OCI-LY7 (cell line): ENCODE results near the gene STIM1. TPM values are rescaled to one million over a fixed set of nuclear protein-coding genes. Genes with fewer than 3 reads are reported as not detected.
A peak's percentile ranks its signal among the peaks of the same experiment; 100 is the strongest.

Experiments used
- BruUV-seq: library from RNA; stranded (reverse); fragments of 400-500 nt; replicated peaks from 2 replicates; lab custom pipeline; 2021; lab: Mats Ljungman, UMichigan
- CTCF ChIA-PET: fragments of 300-600 bp; sonication (Branson Sonifier 250); formaldehyde crosslinking; loops from one replicate; lab custom pipeline; 2022; ENCODE audit warnings: antibody characterized with exemption; ENCODE audit not compliant: unreplicated experiment; lab: Charles Lee
- POLR2A ChIA-PET: fragments of 300-600 bp; sonication (Branson Sonifier 250); formaldehyde crosslinking; loops from one replicate; lab custom pipeline; 2022; ENCODE audit warnings: antibody characterized with exemption; lab: Charles Lee
- DNase-seq: peaks from one replicate; pipeline ENCODE4 v3.0.0-alpha.2; 2015; ENCODE audit warnings: low spot score
- H2AFZ ChIP-seq: fragments of 200-600 bp; sonication (generic), shearing (Covaris generic); 2 replicates; pipeline ENCODE4 v1.6.1; 2014; ENCODE audit warnings: mild to moderate bottlenecking, antibody characterized with exemption, low read length, moderate library complexity
- H3K27ac ChIP-seq: fragments of 200-600 bp; sonication (generic); 2 replicates; pipeline ENCODE4 v1.5.1; 2014; ENCODE audit warnings: mixed run types, low read depth, mild to moderate bottlenecking, moderate library complexity, low read length, inconsistent platforms; ENCODE audit not compliant: poor library complexity, severe bottlenecking
- H3K36me3 ChIP-seq: fragments of 200-600 bp; sonication (generic); 2 replicates; pipeline ENCODE4 v1.6.1; 2014; ENCODE audit warnings: mild to moderate bottlenecking, antibody characterized with exemption, low read length, moderate library complexity, mixed read lengths; ENCODE audit not compliant: insufficient read depth
- H3K4me1 ChIP-seq: fragments of 200-600 bp; sonication (generic); 2 replicates; pipeline ENCODE4 v1.5.1; 2014; ENCODE audit warnings: mild to moderate bottlenecking, low read length; ENCODE audit not compliant: insufficient read depth, poor library complexity, severe bottlenecking
- H3K4me2 ChIP-seq: fragments of 200-600 bp; sonication (generic); 2 replicates; pipeline ENCODE4 v1.6.1; 2014; ENCODE audit warnings: mild to moderate bottlenecking, low read length
- H3K4me3 ChIP-seq: fragments of 200-600 bp; sonication (generic); 2 replicates; pipeline ENCODE4 v1.5.1; 2014; ENCODE audit warnings: mild to moderate bottlenecking, low read depth, low read length; ENCODE audit not compliant: poor library complexity, severe bottlenecking
- H3K79me2 ChIP-seq: fragments of 200-600 bp; sonication (generic); 2 replicates; pipeline ENCODE4 v1.6.1; 2016; ENCODE audit warnings: low read depth, mild to moderate bottlenecking, low read length, moderate library complexity, mixed read lengths; ENCODE audit not compliant: insufficient read depth
- H3K9me2 ChIP-seq: fragments of 200-600 bp; sonication (generic); 2 replicates; pipeline ENCODE4 v1.6.1; 2016; ENCODE audit warnings: mild to moderate bottlenecking, low read length, mixed read lengths; ENCODE audit not compliant: insufficient read depth
- H3K9me3 ChIP-seq: fragments of 200-600 bp; sonication (generic); 2 replicates; pipeline ENCODE4 v1.6.1; 2014; ENCODE audit warnings: mild to moderate bottlenecking, mixed run types, low read length, mixed read lengths
- H4K20me1 ChIP-seq: fragments of 200-600 bp; sonication (generic); 2 replicates; pipeline ENCODE4 v1.6.1; 2014; ENCODE audit warnings: mild to moderate bottlenecking, antibody characterized with exemption, low read length, moderate library complexity, mixed read lengths; ENCODE audit not compliant: insufficient read depth
- EZH2phosphoT487 ChIP-seq: fragments of 200-600 bp; sonication (generic); IDR thresholded peaks from 2 replicates; pipeline ENCODE4 v1.6.1; 2018; ENCODE audit warnings: low read depth, borderline replicate concordance, mild to moderate bottlenecking, mixed run types, antibody characterized with exemption, low read length, moderate library complexity, mixed read lengths
- intact Hi-C: fragments of 100-400 bp; cut with micrococcal nuclease; formaldehyde crosslinking; loops from one replicate; pipeline ENCODE4 v1.10.0; 2022; ENCODE audit not compliant: unreplicated experiment
- total RNA-seq, 2 experiments: library from RNA; depleted of rRNA in 1 of 2; stranded (reverse); fragments of >200 nt in 1 of 2; shearing (Covaris generic) in 1 of 2; gene quantifications; 2 replicates each; pipeline ENCODE4 v1.2.3, GENCODE V29; 2014 to 2022
- TF ChIP-seq, protein P1 (sequence below): fragments of 200-600 bp; sonication (generic); conservative IDR thresholded peaks from 2 replicates; pipeline ENCODE4 v1.5.1; 2014; ENCODE audit warnings: mild to moderate bottlenecking, antibody characterized with exemption, low read length, moderate library complexity, mixed read lengths

Gene STIM1
- total RNA-seq, 2 experiments from 2014 or later = 21.0 to 49.1 TPM

DNA sequence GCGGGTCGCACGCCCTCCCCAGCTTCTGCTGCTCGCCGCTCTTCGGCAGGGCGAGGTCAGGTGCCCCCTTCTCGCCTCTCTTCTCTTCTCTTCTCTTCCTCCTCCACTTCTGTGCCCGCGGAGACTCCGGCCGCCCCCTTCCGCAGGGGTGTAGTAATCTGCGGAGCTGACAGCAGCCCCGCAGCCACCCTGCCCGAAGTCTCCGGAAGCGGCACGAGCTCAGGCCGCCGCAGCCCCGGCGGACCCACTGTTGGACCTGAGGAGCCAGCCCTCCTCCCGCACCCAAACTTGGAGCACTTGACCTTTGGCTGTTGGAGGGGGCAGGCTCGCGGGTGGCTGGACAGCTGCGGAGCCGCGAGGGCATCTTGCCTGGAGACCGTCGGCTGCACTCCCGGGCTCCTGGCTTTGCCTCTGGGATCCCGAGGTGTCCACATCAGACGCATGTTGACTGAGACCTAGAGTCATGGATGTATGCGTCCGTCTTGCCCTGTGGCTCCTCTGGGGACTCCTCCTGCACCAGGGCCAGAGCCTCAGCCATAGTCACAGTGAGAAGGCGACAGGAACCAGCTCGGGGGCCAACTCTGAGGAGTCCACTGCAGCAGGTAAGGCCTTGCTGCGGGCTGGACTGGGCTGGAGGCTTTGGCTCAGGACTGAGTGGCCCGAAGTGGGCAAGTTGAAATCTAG is 486 bp downstream of the STIM1 start:
- no peaks in the 10 kb centered on the region for H3K36me3 ChIP-seq
- H3K4me3 ChIP-seq = peak overlapping the region; percentile 81
- H2AFZ ChIP-seq = no peak overlapping the region
- no peaks in the 10 kb centered on the region for H3K9me2 ChIP-seq
- peaks cover 53% of the 10 kb centered on the region for H3K79me2 ChIP-seq
- H3K4me2 ChIP-seq = peak overlapping the region; percentile 96
- DNase-seq = peak; percentile 65
- ChIA-PET CTCF (interaction anchor here (1.4 to 3.2 kb wide), 7 partner anchors 12 to 217 kb away, joined by 4 to 32 read pairs (median 6); no protein-coding TSS in a partner anchor), POLR2A (interaction anchor here (0.6 to 4.8 kb wide), 17 partner anchors 13 to 240 kb away, joined by 3 to 75 read pairs (median 12); partner anchors contain the start of gene RHOG)
- no peak for TF ChIP-seq EZH2phosphoT487
- TF ChIP-seq, protein P1, sequence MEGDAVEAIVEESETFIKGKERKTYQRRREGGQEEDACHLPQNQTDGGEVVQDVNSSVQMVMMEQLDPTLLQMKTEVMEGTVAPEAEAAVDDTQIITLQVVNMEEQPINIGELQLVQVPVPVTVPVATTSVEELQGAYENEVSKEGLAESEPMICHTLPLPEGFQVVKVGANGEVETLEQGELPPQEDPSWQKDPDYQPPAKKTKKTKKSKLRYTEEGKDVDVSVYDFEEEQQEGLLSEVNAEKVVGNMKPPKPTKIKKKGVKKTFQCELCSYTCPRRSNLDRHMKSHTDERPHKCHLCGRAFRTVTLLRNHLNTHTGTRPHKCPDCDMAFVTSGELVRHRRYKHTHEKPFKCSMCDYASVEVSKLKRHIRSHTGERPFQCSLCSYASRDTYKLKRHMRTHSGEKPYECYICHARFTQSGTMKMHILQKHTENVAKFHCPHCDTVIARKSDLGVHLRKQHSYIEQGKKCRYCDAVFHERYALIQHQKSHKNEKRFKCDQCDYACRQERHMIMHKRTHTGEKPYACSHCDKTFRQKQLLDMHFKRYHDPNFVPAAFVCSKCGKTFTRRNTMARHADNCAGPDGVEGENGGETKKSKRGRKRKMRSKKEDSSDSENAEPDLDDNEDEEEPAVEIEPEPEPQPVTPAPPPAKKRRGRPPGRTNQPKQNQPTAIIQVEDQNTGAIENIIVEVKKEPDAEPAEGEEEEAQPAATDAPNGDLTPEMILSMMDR = no peak
- peaks cover 69% of the 10 kb centered on the region for H3K4me1 ChIP-seq
- no peaks in the 10 kb centered on the region for H4K20me1 ChIP-seq
- intact Hi-C loops = loop anchor here (2.0 to 10.0 kb wide), 3 partner anchors 39 to 129 kb away; no protein-coding TSS in a partner anchor
- no peaks in the 10 kb centered on the region for H3K9me3 ChIP-seq
- no TSS peak for BruUV-seq
- peak overlapping the region; percentile 37 for H3K27ac ChIP-seq

DNA sequence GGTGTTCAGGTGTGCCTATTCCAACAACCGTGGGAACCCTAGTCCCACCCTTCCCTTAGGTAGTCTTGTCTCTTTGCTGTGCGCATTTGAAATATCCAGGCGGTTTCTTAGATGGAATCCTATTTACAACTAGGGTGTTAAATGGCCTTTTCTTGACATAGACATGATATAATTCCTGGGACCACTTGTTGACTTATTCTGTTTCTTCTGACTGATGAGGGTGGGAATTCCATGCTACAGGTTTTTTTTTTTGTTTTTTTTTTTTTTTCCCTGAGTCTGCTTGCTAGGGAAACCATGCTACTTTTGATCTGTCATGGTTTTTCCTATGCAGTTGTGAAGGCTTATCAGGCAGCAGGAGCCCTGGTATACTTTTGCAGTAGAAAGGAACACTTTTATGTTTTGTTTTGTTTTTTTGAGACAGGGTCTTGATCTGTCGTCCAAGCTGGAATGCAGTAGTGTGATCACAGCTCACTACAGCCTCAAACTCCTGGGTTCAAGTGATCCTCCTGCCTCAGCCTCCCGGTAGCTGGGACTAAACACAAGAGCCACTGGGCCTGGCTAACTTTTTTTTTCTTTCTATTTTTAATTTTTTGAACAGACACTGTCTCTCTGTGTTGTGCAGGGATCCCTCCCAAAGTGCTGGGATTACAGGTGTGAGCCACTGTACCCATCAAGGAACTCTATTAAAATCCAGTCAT is 1.5 kb downstream of the STIM1 start:
- Histone ChIP-seq H3K9me3 (no peaks in the 10 kb centered on the region), H3K9me2 (no peaks in the 10 kb centered on the region), H3K79me2 (peaks cover 63% of the 10 kb centered on the region), H3K27ac (peak overlapping the region; percentile 62), H2AFZ (no peak overlapping the region), H3K4me3 (peak overlapping the region; percentile 81), H4K20me1 (no peaks in the 10 kb centered on the region), H3K36me3 (no peaks in the 10 kb centered on the region), H3K4me1 (peaks cover 80% of the 10 kb centered on the region), H3K4me2 (peak overlapping the region; percentile 96)
- CTCF ChIA-PET = interaction anchor here (0.5 to 1.2 kb wide), 3 partner anchors 16 to 45 kb away, joined by 3 to 13 read pairs (median 3); partner anchors contain the start of gene RHOG
- TF ChIP-seq, protein P1 = peak; percentile 35
- TF ChIP-seq EZH2phosphoT487 = no peak
- DNase-seq = no peak
- POLR2A ChIA-PET = interaction anchor here (0.7 to 4.8 kb wide), 9 partner anchors 12 to 216 kb away, joined by 3 to 75 read pairs (median 8); partner anchors contain the start of gene RHOG
- intact Hi-C loops = loop anchor here (10.0 kb wide), 1 partner anchor 128 kb away; no protein-coding TSS in a partner anchor
- TSS peak; percentile 40 for BruUV-seq
